ELR (cell line): ENCODE measurements around the gene USH2A.
A peak's percentile ranks its signal among the peaks of the same experiment; 100 is the strongest.

ENCODE experiments used
- DNase-seq: peaks from one replicate; pipeline ENCODE4 v3.0.0-alpha.2; 2015; ENCODE audit warnings: low read depth

Gene USH2A

GRCh38 chr1:215932558-215932957, 490.7 kb downstream of the USH2A start:
- no peak for DNase-seq

DNA sequence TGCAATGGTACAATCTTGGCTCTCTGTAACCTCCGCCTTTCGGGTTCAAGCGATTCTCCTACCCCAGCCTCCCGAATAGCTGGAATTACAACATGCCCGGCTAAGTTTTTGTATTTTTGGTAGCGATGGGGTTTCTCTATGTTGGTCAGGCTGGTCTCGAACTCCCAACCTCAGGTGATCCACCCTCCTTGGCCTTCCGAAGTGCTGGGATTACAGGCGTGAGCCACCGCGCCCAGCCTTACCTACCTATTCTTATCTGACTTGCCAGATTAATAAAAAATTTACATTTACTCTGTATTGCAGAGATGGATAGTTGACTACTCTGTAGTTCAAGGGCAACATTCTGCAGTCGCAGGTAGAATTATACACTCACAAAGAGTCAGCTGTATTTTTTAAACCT, 496.6 kb downstream of the USH2A start:
- DNase-seq = no peak

DNA sequence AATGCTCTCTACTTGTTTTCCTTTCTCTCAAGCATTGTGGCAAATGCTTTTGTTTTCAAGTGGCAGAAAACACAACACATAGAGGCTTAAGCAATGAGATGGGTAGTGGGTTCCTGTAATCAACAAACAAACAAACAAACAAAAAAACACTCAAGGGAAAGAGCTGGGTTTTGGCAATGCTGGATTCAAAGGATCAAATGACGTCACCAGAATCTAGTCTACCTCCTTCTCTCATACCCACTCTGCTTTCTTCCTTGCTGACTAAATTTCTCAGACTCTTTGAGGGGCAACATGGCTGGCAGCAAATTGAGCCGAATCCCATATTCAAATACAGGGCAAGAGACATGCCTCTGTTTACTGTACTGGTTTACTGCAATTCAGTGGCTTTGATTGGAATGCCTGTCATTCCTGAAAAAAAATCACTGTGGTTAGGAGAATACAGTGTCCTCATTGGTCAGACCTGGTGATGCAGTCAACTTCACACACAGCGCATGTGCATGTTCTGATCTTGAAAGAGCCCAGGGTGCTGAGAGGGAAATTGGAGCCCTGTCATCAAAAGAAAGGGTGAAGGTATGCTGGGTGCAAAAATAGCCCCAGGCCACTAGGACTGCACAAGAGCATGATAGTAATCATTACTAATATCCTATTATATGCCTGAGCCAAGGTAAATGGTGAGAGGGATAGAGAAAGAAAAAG, 500.0 kb downstream of the USH2A start:
- DNase-seq = peak; percentile 53

GRCh38 chr1:215911406-215911968, 511.8 kb downstream of the USH2A start:
- peak; percentile 40 for DNase-seq

DNA sequence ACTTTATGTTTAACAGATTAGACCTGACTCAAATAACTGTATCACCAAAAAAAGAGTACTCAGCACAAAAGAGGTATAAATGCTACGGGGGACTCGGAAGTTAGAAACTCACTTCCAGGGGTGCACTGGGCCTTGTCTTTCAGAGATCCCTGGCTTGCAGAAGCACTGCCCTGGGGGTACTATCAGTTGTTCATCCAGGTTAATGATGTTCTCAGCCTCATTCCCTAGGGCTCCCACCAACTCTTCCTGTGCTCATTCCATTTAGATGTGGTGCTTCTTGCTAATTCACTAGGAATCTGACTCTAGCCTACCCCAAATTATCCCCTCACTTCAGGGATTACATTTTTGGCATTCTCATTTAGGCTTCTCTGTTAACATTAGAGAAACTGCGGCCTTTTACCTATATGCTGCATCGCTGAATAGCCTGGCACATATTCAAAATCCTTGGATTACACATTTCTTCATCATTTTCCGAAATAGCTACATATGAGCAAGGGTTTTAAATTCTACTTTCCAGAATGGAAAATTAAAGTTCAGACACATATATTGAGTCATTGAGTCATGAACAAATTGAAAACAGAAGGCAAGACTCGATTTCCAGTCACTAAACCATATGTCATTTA, 517.6 kb downstream of the USH2A start:
- DNase-seq = no peak

GRCh38 chr1:215900684-215901083, 522.6 kb downstream of the USH2A start:
- DNase-seq = no peak

DNA sequence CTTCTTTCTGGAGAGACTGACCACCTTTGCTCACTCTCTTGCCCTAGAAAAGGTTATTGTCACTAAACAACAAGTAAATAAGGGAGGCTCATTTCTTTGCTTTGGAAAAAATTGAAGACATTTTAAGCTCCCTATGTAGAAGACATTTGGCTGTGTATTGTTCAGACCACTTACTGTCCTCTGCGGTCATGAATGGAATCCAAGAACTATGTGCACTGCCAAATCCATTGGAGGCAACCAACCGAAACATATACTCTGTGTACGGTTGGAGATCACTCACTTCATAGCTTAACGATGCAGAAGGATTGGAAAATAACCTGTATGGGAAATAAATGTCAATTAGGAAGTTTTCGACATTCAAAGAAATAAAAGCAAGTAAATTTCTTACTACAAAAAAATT, 523.3 kb downstream of the USH2A start:
- DNase-seq = no peak

DNA sequence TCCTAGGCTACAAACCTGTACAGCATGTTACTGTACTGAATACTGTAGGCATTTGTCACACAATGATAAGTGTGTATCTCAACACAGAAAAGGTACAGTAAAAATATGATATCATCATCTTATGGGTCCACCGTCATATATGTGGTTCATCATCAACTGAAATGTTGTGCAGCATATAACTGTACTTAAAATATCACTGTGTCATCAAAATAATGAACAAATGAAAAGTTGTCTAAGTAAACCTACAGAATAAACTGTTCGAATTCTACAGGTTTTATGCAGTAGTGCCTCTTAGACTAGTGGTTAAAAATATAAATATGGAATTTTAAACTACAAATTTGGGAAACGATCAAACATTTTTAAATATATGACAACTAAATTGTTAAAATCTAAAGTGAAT, 527.4 kb downstream of the USH2A start:
- DNase-seq = no peak

GRCh38 chr1:215895276-215895675, 528.0 kb downstream of the USH2A start:
- no peak for DNase-seq

- no peak for DNase-seq
These were observed 528.6 kb downstream of the USH2A start for GRCh38 chr1:215894617-215895016.

- DNase-seq = peak; percentile 17
These were observed 531.8 kb downstream of the USH2A start for GRCh38 chr1:215891266-215892057.

DNA sequence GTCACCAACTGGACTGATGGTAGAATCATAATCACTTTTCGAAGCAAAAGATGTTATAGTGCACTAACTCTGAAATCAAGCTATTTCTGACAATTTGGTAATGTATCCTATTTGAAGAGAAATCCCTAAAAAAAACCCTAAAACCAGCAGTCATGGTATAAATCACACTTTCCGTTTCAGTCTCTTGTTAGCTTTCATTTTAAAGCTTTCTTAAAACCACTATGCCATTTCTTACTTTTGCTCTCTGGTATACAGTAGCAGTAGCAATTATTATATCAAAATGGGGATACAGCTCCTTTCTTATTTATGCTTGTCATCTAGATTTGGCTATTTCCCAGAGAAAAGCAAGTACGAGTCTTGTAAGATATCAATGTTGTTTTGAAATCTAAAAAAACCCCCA, 532.8 kb downstream of the USH2A start:
- no peak for DNase-seq

DNA sequence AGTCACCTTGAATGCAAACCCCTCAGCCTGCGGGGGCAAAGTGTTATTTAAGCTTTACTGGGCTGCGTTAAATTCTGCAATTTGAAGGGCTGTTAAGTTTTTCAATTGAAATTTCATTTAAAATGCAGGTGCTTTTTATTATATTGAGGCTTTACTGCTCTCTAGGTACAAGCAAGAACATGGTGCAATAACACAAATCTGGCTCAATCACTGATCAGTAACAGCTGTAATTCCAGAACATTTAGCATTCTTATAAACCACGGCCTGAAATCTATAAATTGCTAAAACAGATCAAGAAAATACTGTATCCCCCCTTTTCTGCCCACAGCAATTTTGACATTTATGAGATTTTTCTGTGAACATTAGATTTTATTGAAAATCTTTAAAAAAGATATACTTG, 533.4 kb downstream of the USH2A start:
- no peak for DNase-seq

DNA sequence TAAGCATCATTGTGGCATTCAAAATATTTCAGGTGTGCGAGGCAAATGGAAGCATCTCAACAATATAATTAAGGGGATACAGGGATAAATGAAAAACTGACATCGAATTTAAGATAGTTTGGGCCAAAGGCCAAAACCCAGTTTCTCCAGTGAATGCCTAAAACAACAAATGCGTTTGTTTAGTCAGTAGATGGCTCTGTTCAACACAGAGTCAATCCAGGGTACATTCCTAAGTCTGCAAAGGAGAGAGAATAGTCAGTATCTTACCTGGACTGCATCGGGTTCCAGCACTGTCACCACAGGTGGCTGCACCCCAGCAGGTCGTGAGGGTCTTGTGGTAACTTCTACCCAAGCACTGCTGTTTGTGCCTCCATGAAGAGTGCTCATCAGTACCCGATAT, 535.1 kb downstream of the USH2A start:
- peak; percentile 34 for DNase-seq

DNA sequence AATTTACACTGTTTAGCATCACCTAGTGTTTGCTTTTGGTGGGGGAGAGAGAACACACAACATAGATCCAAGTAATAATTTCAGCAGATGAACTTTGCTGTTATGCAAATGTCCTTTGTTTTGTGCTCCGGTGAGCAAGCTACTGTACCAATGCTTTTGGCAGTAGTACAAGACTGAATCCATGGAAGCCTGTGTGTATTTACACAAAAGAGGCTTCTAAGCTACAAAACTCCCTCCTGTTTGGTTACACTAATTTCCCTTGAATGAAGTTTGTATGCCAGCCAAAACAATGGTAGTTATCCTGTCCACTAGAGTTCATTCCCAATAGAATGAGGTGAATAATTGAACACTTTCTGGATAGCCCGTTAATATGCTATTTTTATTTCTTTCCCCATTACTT, 535.6 kb downstream of the USH2A start:
- no peak for DNase-seq

DNA sequence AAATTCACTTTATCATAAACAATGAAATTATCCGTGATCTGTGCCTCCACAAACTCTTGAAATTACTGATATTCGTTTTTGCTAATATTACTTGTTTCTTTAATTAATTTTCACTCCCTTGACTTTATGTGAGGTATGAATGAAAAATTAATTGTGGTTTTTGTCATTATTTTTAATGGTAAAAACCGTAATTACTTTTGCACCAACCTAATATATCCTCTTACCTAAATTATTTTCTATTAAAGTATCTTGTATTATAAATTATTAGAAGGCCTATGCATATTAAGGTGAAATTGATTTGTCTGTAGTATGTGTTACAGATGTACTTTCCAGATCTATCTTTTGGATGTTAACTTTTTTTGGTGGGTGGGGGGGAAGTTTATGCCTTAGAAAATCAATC, 540.2 kb downstream of the USH2A start:
- no peak for DNase-seq

- DNase-seq = no peak
These were observed 544.4 kb downstream of the USH2A start for GRCh38 chr1:215878843-215879242.

DNA sequence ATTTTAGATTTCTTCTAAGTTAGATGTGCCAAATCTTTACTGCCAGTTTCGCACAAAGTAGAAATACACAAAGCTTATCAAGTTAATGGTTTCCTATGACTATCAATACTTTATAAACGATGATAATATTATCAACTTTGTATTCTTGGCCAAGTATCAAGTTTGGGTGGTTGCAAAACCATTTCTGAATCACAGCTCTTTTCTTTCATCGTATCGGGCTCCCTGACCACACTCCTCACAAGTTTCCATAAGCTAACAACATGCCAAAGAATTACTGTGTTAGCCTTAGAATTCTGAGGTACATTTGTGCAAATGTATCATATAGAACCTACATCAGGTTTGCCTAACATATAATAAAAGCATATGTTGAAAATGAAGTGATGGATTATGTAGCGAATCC, 545.1 kb downstream of the USH2A start:
- DNase-seq = no peak

- no peak for DNase-seq
These were observed 545.7 kb downstream of the USH2A start for GRCh38 chr1:215877452-215877951.

GRCh38 chr1:215875712-215876111, 547.5 kb downstream of the USH2A start:
- DNase-seq = no peak

GRCh38 chr1:215875236-215875635, 548.0 kb downstream of the USH2A start:
- no peak for DNase-seq

DNA sequence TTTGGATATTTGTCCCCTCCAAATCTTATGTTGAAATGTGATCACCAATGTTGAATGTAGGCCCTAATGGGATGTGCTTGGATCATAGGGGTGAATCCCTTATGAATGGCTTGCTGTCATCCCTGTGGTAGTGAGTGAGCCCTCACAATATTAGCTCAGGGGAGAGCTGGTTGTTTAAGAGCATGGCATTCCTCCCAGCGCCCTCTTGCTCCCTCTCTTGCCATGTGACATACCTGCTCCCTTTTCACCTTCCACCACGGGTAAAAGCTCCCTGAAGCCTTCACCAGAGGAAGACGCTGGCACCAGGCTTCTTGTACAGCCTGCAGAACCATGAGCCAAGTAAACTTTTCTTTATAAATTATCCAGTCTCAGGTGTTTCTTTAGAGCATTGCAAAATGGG, 550.6 kb downstream of the USH2A start:
- DNase-seq = no peak

DNA sequence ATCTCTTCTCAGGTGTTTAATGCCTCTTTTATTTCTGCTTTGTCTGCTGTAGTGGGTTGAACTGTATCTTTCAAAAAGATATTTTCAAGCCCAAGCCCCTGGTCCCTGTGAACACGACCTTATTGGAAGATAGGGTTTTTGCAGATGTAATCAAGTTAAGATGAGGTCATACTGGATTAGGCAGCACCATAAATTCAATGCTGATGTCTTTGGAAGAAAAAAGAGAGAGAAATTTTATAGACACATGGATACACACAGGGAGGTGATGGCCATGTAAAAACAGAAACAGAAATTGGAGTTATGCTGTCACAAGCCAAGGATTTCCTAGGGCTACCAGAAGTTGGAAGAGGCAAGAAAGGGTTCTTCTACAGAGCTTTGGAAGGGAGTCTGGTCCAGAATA, 554.7 kb downstream of the USH2A start:
- no peak for DNase-seq
